GM08714 (cell line): ENCODE measurements around the gene DENND5A.
"Not testable (repeated sequence)": the region's sequence is repeated elsewhere in the genome, so short reads cannot be mapped to it uniquely, and the experiment has no call there.

Source experiments
- H3K4me3 ChIP-seq: fragments of 200-500 bp; sonication (Bioruptor generic); 2 replicates; pipeline ENCODE4 v1.5.1; 2014; ENCODE audit warnings: mild to moderate bottlenecking, low read length, inconsistent platforms
- ZNF274 ChIP-seq: IDR thresholded peaks from 2 replicates; pipeline ENCODE4 v1.6.1; 2012; ENCODE audit warnings: mild to moderate bottlenecking, low read depth, low read length

Gene DENND5A

DNA sequence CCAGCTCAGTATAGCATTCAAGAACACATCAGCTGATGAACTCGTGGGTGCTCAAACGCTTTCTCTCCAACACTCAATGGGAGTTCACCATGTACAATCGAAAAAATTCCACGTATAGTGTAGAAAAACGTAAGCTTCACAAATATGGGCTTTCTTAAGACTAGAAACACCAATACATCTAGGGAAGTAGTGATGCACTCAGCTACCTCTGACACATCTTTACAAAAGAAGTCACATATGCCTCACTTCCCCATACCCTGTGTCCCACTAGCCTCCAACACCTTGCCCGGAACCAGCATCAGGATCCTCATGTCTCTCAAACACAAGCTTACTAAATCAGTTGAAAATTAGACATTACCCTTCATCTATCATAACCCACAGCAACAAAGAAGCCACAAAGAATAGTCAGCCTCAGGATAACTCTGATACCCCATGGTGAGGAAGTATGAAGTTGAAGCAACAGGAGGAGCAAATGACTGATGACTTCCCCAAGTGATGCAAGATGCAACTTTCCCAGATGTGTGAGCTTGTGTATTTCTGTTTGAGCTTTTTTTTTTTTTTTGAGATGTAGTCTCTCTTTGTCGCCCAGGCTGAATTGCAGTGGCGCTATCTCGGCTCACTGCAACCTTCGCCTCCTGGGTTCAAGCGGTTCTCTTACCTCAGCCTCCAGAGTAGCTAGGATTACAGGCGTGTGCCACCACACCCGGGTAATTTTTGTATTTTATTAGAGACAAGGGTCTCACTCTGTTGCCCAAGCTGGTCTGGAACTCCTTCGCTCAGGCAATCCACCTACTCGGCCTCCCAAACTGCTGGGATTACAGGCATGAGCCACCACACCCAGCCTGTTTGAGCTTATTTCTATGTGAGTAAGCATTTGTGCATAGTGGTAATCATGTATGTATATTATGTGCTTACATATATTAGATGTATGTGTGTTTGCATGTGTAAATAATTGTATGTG is 8.5 kb upstream of the DENND5A start:
- no peak overlapping the region for H3K4me3 ChIP-seq

DNA sequence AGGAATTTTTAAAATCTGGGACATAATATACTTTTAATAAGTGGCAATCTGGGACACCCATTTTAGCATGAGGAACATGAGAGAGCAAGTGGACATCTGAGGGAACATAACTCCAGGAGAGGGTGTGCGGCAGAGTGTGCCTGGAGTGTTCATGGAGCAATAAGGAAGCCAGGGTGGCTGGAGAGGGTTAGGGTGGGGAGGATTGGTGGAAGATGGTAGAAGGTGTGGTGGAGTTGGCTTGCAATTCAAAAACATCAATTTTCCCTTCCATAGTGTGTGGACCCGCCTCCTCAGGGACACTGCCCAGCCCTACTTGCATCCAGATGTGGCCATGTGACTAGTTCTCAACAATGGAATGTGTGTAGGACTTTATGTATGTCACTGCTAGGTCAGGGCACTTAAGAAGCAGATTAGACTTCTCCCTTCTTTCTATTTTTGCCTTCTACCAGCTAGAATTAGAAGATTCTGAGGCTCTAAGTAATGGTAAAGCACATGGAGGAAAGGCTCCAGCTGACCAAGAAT is 4.4 kb upstream of the DENND5A start:
- H3K4me3 ChIP-seq = no peak overlapping the region
- no peak for TF ChIP-seq ZNF274

More for the DNA sequence above, 8.5 kb upstream of the DENND5A start:
- TF ChIP-seq ZNF274 = no peak

DNA sequence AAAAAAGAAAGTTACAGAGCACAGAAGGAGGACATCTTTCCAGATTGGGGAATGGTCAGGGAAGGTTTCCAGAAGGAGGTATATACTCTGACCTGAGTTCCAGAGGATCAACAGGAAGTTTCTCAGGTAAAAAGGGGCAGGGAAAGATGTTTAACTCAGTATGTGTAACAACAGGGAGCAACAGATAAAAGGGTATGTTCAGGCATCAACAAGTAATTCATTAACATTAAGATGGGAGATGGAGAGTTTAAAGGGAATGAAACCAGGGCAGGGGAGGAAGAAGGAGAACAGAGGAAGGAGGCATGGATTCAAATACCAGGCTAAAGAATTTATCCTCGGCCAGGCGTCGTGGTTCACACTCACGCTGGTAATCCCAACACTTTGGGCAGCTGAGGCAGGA is 2.5 kb upstream of the DENND5A start:
- H3K4me3 ChIP-seq = no peak overlapping the region
- TF ChIP-seq ZNF274 = no peak

DNA sequence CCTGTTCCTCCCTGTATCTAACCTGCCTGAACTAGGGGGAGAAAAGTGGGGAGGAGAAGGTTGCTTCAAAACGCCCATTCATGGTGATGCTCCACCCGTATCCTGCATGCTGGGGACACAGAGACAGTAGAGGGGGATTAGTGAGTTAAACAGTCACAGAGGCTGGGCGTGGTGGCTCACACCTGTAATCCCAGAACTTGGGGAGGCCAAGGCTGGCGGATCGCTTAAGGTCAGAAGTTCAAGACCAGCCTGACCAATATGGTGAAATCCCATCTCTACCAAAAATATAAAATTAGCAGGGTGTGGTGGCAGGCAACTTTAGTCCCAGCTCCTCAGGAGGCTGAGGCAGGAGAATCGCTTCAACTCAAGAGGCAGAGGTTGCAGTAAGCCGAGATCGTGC is 1.8 kb upstream of the DENND5A start:
- H3K4me3 ChIP-seq = no peak overlapping the region
- TF ChIP-seq ZNF274 = no peak

DNA sequence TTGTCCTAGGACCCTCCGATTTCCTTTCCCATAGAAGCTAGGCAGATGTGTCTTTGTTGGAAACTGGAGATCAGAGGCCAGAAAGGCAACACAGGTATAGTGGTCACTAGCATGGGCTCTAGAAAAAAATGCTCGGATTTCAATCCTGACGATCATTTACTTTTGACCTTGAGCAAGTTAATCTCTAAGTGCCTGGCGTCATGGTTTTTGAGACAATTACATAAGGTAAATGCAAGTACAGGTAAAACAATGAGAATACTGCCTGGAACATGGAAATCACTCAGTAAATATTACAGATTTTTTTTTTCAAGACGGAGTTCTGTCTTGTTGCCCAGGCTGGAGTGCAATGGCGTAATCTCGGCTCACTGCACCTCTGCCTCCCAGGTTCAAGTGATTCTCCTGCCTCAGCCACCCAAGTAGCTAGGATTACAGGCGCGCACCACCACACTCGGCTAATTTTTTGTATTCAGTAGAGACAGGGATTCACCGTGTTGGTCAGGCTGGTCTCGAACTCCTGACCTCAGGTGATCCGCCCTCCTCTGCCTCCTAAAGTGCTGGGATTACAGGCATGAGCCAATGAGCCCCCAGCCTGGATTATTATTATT is 1.1 kb upstream of the DENND5A start:
- H3K4me3 ChIP-seq = no peak overlapping the region
- TF ChIP-seq ZNF274 = no peak

DNA sequence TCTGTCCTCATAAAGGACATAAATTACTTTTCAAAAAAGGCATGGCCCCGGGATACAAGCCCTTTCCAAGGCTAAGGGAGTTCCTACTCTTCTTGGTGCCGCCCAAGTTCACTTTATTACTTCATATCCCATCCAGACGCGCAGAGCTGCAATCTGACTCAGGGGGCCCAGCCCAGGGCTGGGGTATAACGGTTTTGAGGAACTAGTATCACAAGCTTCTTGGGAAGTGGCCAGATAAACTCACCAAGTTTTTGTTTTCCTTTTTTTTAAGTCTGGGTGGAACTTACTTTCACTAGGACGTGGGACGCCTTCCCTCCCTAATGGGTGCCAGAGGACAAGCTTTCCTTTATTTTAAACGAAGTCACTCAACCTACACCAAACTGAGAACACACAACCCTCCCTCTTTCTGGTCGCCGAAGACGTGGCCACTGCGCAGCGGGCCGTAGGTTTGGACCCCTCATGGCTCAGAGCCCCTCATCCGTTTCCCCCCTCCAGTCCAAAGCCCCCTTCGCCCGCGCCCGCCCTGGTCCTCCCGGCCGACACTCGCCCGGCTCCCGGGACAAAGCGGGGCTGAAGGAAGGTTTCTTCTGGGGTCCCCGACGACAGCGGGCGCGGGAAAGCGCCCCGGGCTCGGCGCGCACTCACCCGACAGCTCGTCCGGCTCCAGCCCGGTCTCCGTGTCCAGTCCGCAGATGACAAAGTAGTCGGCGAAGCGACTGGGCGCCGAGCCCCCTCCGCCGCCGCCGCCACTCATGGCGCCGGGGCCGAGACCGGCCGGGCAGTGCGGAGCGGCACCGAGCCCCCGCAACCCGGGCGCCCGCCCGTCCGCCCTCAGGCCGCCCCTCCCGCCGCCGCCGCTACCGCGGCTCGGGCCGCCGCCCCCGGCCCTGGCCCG is 587 bp downstream of the DENND5A start:
- peak overlapping the region; percentile 81 for H3K4me3 ChIP-seq
- TF ChIP-seq ZNF274 = no peak

DNA sequence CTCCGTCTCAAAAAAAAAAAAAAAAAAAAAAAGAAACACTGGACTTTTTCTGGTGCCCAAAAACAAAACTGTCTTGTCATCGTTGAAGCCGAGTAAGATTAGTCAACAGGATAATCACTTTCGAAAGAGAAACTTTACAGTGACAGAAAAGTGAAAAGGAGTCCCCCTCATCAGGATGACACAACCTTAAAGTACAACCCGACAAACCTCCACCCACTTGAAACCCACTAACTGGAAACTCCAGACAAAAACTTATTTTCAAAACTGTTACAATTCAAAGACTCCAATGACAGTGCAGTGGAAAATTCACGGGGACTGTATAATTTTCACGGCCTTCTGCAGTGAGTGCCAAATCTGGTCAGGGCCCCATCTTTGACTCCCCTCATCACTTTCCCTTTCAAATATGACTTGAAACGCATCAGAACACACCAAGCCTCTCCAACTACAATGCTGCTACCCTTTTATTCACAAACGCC is 1.3 kb downstream of the DENND5A start:
- TF ChIP-seq ZNF274 = no peak
- peak overlapping the region; percentile 81 for H3K4me3 ChIP-seq

DNA sequence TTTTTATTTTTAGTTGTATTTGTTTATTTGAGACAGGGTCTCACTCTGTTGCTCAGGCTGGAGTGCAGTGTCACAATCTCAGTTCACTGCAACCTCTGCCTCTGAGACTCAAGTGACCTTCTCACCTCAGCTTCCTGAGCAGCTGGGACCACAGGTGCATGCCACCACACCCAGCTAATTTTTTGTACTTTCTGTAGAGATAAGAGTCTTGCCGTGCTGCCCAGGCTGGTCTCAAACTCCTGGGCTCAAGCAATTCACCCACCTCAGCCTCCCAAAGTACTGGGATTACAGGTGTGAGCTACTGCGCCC is 4.4 kb downstream of the DENND5A start:
- H3K4me3 ChIP-seq = not testable (repeated sequence)

DNA sequence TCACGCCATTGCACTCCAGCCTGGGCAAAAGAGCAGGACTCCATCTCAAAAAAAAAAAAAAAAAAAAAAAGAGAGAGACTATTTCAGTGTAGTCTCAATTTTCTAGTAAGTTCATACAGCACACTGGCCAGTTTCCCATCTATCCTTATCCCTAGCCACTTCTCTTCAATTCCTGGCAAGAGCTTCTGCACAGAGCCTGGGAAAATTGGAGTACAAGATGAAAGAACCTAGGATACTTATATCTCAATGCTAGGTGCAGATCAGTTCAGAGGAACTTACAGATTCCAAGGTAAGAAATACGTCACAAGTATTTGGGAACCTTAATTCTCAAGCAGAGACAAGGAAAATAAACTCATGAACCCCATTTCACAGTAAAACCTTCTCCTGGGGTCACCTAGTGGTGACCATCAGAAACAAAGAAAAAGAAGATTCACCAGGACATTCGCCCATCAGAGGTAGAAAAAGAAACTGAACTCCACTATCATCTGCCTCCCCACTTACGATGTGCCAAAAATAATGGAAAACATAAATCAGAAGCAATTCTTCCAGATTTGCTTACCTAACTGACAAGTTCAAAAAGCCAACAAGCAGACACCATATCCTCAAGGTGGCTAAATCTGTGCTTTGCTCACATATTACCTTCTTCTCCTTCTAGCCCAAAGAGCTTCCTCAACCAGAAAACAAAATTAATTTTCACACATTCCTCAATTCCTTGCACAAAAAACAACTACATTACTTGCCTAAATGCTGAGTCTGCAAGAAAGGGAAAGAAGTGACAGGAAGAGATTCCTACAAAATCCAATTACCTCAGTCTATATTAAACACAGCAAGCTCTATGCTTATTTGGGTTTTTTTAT is 4.9 kb downstream of the DENND5A start:
- no peak overlapping the region for H3K4me3 ChIP-seq
- TF ChIP-seq ZNF274 = no peak

DNA sequence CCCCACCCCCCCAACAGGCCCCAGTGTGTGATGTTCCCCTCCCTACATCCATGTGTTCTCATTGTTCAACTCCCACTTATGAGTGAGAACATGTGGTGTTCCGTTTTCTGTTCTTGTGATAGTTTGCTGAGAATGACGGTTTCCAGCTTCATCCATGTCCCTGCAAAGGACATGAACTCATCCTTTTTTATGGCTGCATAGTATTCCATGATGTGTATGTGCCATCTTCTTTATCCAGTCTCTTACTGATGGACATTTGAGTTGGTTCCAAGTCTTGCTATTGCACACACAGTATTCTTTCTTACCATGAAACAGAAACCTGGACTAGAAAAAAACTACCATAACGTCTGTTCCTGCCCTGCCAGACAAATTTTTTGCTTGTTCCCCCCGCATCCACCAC is 6.9 kb downstream of the DENND5A start:
- H3K4me3 ChIP-seq = not testable (repeated sequence)

DNA sequence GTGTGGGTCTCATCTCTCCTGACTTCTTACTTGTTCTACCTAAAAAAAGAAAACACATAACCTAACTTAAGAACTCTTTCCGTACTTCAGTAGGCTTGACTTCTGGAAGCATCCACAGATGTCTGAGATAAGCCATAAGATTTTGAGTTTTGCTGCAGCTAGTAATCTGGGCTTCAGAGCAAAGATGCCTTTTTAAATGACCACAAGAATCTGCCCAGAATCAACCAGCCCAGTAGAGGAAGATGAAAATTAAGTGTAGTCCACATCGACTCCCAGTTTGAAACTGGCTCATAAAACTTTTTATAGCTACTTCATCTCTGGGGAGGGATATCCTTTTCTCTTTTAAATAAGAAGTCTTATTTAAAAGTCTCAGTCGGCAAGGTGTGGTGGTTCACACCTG is 10.7 kb downstream of the DENND5A start:
- no peak for TF ChIP-seq ZNF274
- no peak overlapping the region for H3K4me3 ChIP-seq

DNA sequence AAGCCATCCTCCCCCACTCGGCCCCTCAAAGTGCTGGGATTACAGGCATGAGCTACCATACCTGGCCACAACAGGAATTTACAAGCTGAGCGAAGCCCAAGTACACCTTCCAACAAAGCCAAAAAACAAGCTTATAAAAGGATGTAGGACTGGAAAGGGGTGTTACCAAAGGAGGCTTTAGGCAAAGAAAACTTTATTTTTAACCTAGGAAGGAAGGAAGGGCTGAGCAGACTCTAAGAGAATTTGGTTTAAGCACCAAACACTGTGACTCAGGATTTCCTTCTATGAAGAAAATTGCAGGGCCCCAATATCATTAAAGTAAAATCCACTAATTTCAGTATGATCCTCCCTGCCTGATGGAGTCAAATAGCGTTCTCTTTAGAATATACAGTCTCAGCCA is 12.1 kb downstream of the DENND5A start:
- no peak for TF ChIP-seq ZNF274
- no peak overlapping the region for H3K4me3 ChIP-seq

DNA sequence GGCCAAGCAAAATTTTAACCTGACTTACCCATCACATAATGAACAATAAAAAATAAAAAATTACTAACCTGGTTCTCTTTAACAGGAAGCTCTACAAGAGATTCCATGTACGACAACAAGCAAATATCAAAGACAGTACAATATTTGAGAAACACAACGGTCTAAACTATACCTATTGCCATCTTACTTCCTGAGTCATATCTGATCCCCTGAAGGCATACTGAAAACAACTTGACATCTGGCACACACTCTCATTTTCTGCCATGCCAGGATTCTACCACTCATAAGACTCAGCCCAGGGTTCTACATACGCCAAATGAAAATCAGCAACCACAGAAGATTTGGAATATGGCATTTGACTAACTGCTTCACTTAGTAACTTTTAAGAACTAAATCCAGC is 13.8 kb downstream of the DENND5A start:
- no peak overlapping the region for H3K4me3 ChIP-seq
- TF ChIP-seq ZNF274 = no peak

DNA sequence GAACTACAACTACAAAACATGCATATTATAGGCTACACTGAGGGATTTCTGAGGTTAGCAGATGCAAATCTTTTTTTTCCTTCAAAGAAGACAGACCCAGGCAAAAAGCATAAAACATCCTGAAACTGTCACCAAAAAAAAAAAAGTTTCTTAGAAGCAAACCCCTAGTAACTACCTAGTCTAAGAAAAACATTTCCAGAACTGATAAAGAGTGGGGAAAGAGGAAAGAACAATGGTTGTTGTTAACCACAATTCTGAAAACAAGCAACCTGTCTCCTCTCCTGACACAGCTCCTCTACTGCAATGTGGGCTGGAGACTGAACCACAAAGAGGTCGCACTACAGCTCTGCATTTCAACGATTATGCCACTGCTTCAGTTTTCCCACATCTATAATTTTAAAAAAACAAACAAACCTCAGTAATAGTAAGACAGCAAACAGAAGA is 15.0 kb downstream of the DENND5A start:
- TF ChIP-seq ZNF274 = no peak
- no peak overlapping the region for H3K4me3 ChIP-seq
